HCT116 (cell line): ENCODE data around the gene RNF169. TPM values are rescaled to one million over a fixed set of nuclear protein-coding genes. Genes with fewer than 3 reads are reported as not detected.

Experiments
- ATAC-seq: fragments of 200-7000 bp; cut with Tn5 transposase; 2 replicates; pipeline ENCODE4 v1.9.1; 2020; ENCODE audit warnings: mild to moderate bottlenecking, moderate library complexity
- BruUV-seq: library from RNA; stranded (reverse); fragments of 400-500 nt; replicated peaks from 2 replicates; lab custom pipeline; 2021; lab: Mats Ljungman, UMichigan
- CTCF ChIA-PET: fragments of 300-600 bp; sonication (Branson Sonifier 250); formaldehyde crosslinking; loops from one replicate; lab custom pipeline; 2021; ENCODE audit warnings: antibody characterized with exemption; lab: Charles Lee
- POLR2A ChIA-PET: fragments of 300-600, 350-600 bp; sonication (Branson Sonifier 250); formaldehyde crosslinking; loops from one replicate; lab custom pipeline; 2021; ENCODE audit warnings: antibody characterized with exemption; lab: Charles Lee
- RAD21 ChIA-PET, 2 experiments: fragments of 300-600 bp; sonication (Branson Sonifier 250); formaldehyde crosslinking; loops; one replicate each; lab custom pipeline; 2023; ENCODE audit warnings: low total read pairs in 2 of 2; ENCODE audit not compliant: uncharacterized antibody in 2 of 2, unreplicated experiment in 2 of 2, low non-redundant PET in 1 of 2; lab: Charles Lee
- DNase-seq: peaks from one replicate; pipeline ENCODE4 v3.0.0-alpha.2; 2010; ENCODE audit warnings: low read depth, low spot score
- H2AFZ ChIP-seq: fragments of 200-600 bp; shearing (Covaris generic), sonication (generic); 2 replicates; pipeline ENCODE4 v1.6.1; 2017; ENCODE audit warnings: low read depth, mixed run types, mixed read lengths, antibody characterized with exemption, low read length; ENCODE audit not compliant: poor library complexity, severe bottlenecking
- H3K27ac ChIP-seq: 2 replicates; pipeline ENCODE4 v1.5.1; 2012; ENCODE audit warnings: low read depth, low read length
- H3K27me3 ChIP-seq: fragments of 200-600 bp; sonication (generic); 2 replicates; pipeline ENCODE4 v1.6.1; 2016; ENCODE audit warnings: mixed run types, low read length, mixed read lengths; ENCODE audit not compliant: insufficient read depth
- H3K36me3 ChIP-seq, 2 experiments: fragments of 200-500 bp in 1 of 2; fragments of 200-600 bp in 1 of 2; sonication (Bioruptor generic) in 1 of 2; sonication (generic) in 1 of 2; 2 replicates each; pipeline versions ENCODE4 v1.5.1 to v1.6.1; 2014 to 2016; ENCODE audit warnings: low read length in 2 of 2, inconsistent platforms in 1 of 2, mixed read lengths in 1 of 2, mixed run types in 1 of 2; ENCODE audit not compliant: insufficient read depth in 2 of 2, control insufficient read depth in 1 of 2
- H3K4me1 ChIP-seq, 2 experiments: fragments of 200-600 bp in 1 of 2; sonication (generic) in 1 of 2; 2 replicates each; pipeline versions ENCODE4 v1.5.1 to v1.6.1; 2012 to 2017; ENCODE audit warnings: low read length in 2 of 2, inconsistent platforms in 1 of 2, mild to moderate bottlenecking in 1 of 2, mixed read lengths in 1 of 2, mixed run types in 1 of 2, moderate library complexity in 1 of 2; ENCODE audit not compliant: insufficient read depth in 2 of 2, control insufficient read depth in 1 of 2
- H3K4me2 ChIP-seq: fragments of 200-600 bp; sonication (generic); 2 replicates; pipeline ENCODE4 v1.6.1; 2017; ENCODE audit warnings: mixed run types, low read length, mixed read lengths
- H3K4me3 ChIP-seq, 2 experiments: fragments of 200-600 bp in 1 of 2; sonication (generic) in 1 of 2; replicated peaks in 1 of 2; 2 replicates each; pipeline ENCODE4 v1.5.1; 2011 to 2016; ENCODE audit warnings: low read length in 2 of 2, control low read depth in 1 of 2, low read depth in 1 of 2, mild to moderate bottlenecking in 1 of 2, mixed read lengths in 1 of 2, mixed run types in 1 of 2
- H3K79me2 ChIP-seq: fragments of 200-600 bp; sonication (generic); 2 replicates; pipeline ENCODE4 v1.6.1; 2017; ENCODE audit warnings: mild to moderate bottlenecking, mixed run types, low read length, moderate library complexity, mixed read lengths; ENCODE audit not compliant: insufficient read depth
- H3K9ac ChIP-seq: fragments of 200-600 bp; sonication (generic); 2 replicates; pipeline ENCODE4 v1.6.1; 2016; ENCODE audit warnings: low read length, mixed read lengths
- H3K9me2 ChIP-seq: fragments of 200-600 bp; sonication (generic), shearing (Covaris generic); 2 replicates; pipeline ENCODE4 v1.6.1; 2017; ENCODE audit warnings: mixed run types, mild to moderate bottlenecking, moderate library complexity; ENCODE audit not compliant: insufficient read depth
- H3K9me3 ChIP-seq, 2 experiments: fragments of 200-500 bp in 1 of 2; fragments of 200-600 bp in 1 of 2; sonication (Bioruptor generic) in 1 of 2; sonication (generic) in 1 of 2; 2 replicates each; pipeline ENCODE4 v1.6.1; 2014 to 2017; ENCODE audit warnings: low read length in 2 of 2, mixed read lengths in 2 of 2, inconsistent platforms in 1 of 2, low read depth in 1 of 2, mild to moderate bottlenecking in 1 of 2, mixed run types in 1 of 2, moderate library complexity in 1 of 2; ENCODE audit not compliant: control insufficient read depth in 1 of 2, insufficient read depth in 1 of 2
- H4K20me1 ChIP-seq: fragments of 200-600 bp; sonication (generic), shearing (Covaris generic); 2 replicates; pipeline ENCODE4 v1.6.1; 2017; ENCODE audit warnings: mixed run types, mild to moderate bottlenecking, moderate library complexity; ENCODE audit not compliant: insufficient read depth
- ELF1 ChIP-seq: IDR thresholded peaks from 2 replicates; pipeline ENCODE4 v1.6.1; 2012; ENCODE audit warnings: low read depth, borderline replicate concordance
- JUND ChIP-seq: IDR thresholded peaks from 2 replicates; pipeline ENCODE4 v1.6.1; 2012
- POLR2A ChIP-seq: IDR thresholded peaks from 2 replicates; pipeline ENCODE4 v1.7.0; 2011; ENCODE audit warnings: borderline replicate concordance; ENCODE audit not compliant: insufficient read depth, insufficient read length; ENCODE audit errors: extremely low read depth
- POLR2AphosphoS5 ChIP-seq: IDR thresholded peaks from 2 replicates; pipeline ENCODE4 v1.6.1; 2011; ENCODE audit warnings: mild to moderate bottlenecking, low read depth, low read length, moderate library complexity
- RAD21 ChIP-seq: IDR thresholded peaks from 2 replicates; pipeline ENCODE4 v1.6.1; 2012; ENCODE audit warnings: low read depth, mild to moderate bottlenecking
- SIN3A ChIP-seq: IDR thresholded peaks from 2 replicates; pipeline ENCODE4 v1.6.1; 2012; ENCODE audit warnings: low read depth
- YY1 ChIP-seq: IDR thresholded peaks from 2 replicates; pipeline ENCODE4 v1.6.1; 2011; ENCODE audit warnings: low read length, low read depth, moderate library complexity, mild to moderate bottlenecking; ENCODE audit not compliant: insufficient replicate concordance; ENCODE audit errors: extremely low read depth
- ZBTB33 ChIP-seq: IDR thresholded peaks from 2 replicates; pipeline ENCODE4 v1.6.1; 2011; ENCODE audit warnings: mild to moderate bottlenecking, low read length, moderate library complexity; ENCODE audit not compliant: insufficient replicate concordance; ENCODE audit errors: extremely low read depth
- intact Hi-C: fragments of 100-400 bp; cut with micrococcal nuclease; formaldehyde crosslinking; loops from 2 replicates; pipeline ENCODE4 v1.10.0; 2022
- total RNA-seq: library from RNA; stranded (reverse); gene quantifications from one replicate; pipeline ENCODE4 v1.2.1, GENCODE V29; 2021; ENCODE audit not compliant: unreplicated experiment
- TF ChIP-seq, protein P1 (sequence below): IDR thresholded peaks from 2 replicates; pipeline ENCODE4 v1.6.1; 2012; ENCODE audit warnings: low read depth

The RNF169 gene
- total RNA-seq, 1 experiment from 2014 or later: 22.5 TPM

- no TSS peak for BruUV-seq
- Histone ChIP-seq H3K9me2 (no peaks in the 10 kb centered on the region), H3K4me1 (peaks cover 0 to 12% of the 10 kb centered on the region in 2 experiments; a peak in 3 of 4 replicates), H3K9me3 (no peaks in the 10 kb centered on the region), H3K27ac (no peak overlapping the region), H2AFZ (no peak overlapping the region), H3K36me3 (no peaks in the 10 kb centered on the region), H3K79me2 (peaks cover 69% of the 10 kb centered on the region), H3K4me3 (no peak overlapping the region), H3K4me2 (no peak overlapping the region), H3K9ac (no peak overlapping the region), H3K27me3 (no peaks in the 10 kb centered on the region), H4K20me1 (peaks cover 6% of the 10 kb centered on the region; the same call in 1 of the 2 replicates)
- intact Hi-C loops: no loop called here
- CTCF ChIA-PET: no interaction called here
- ATAC-seq (no peak), DNase-seq (no peak)
- RAD21 ChIA-PET: no interaction called here
- POLR2A ChIA-PET: no interaction called here
- TF ChIP-seq RAD21: no peak
Measured at GRCh38 chr11:74780248-74781005, 31.8 kb downstream of the RNF169 start.

DNA sequence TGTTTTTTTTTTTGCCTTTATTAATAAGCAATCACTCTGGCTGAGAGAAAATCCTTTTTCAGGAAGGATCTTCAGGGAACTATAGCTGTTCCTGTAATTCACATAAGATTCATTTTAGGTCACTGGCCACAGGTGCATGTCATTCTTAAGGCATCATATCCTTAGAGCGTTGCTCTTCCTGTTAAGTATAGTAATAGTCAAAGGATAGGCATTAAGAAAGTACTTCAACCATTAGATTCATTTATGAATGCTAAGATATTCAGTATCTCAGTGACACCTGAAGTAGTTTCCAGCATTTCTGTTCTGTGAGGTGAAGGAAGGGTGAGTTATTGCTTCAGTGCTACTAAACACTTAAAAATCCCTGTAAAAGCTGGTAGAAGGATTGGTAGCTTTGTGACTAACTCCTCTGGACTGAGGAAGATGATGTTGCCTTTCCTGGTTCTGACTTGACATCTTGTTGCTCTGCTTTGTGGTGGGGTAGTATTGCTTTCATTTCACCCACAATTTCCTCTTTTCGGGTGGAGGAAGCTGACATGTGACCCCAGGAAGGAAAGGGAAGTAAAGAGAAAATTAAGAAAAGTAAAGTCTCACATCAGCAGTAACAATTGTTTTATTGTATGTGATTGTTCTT lies 34.7 kb downstream of the RNF169 start:
- no peak overlapping the region for H3K4me3 ChIP-seq
- H3K9me3 ChIP-seq: no peaks in the 10 kb centered on the region
- no peak overlapping the region for H3K27ac ChIP-seq
- no peaks in the 10 kb centered on the region for H3K27me3 ChIP-seq
- H3K79me2 ChIP-seq: peaks cover 70% of the 10 kb centered on the region
- no TSS peak for BruUV-seq
- peaks cover 0 to 12% of the 10 kb centered on the region in 2 experiments; a peak in 3 of 4 replicates for H3K4me1 ChIP-seq
- no peak overlapping the region for H3K9ac ChIP-seq
- RAD21 ChIA-PET: no interaction called here
- ATAC-seq: 0 out of 2 replicates have a peak, but pooled peaks have one; percentile 32
- DNase-seq: peak; percentile 8
- H4K20me1 ChIP-seq: peaks cover 6% of the 10 kb centered on the region; the same call in 1 of the 2 replicates
- POLR2A ChIA-PET: no interaction called here
- intact Hi-C loops: no loop called here
- no peaks in the 10 kb centered on the region for H3K36me3 ChIP-seq
- no peak overlapping the region for H2AFZ ChIP-seq
- no peaks in the 10 kb centered on the region for H3K9me2 ChIP-seq
- CTCF ChIA-PET: no interaction called here
- H3K4me2 ChIP-seq: peak overlapping the region; percentile 12
- TF ChIP-seq, protein P1, sequence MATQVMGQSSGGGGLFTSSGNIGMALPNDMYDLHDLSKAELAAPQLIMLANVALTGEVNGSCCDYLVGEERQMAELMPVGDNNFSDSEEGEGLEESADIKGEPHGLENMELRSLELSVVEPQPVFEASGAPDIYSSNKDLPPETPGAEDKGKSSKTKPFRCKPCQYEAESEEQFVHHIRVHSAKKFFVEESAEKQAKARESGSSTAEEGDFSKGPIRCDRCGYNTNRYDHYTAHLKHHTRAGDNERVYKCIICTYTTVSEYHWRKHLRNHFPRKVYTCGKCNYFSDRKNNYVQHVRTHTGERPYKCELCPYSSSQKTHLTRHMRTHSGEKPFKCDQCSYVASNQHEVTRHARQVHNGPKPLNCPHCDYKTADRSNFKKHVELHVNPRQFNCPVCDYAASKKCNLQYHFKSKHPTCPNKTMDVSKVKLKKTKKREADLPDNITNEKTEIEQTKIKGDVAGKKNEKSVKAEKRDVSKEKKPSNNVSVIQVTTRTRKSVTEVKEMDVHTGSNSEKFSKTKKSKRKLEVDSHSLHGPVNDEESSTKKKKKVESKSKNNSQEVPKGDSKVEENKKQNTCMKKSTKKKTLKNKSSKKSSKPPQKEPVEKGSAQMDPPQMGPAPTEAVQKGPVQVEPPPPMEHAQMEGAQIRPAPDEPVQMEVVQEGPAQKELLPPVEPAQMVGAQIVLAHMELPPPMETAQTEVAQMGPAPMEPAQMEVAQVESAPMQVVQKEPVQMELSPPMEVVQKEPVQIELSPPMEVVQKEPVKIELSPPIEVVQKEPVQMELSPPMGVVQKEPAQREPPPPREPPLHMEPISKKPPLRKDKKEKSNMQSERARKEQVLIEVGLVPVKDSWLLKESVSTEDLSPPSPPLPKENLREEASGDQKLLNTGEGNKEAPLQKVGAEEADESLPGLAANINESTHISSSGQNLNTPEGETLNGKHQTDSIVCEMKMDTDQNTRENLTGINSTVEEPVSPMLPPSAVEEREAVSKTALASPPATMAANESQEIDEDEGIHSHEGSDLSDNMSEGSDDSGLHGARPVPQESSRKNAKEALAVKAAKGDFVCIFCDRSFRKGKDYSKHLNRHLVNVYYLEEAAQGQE: no peak
- TF ChIP-seq JUND (peak; percentile 45; the same call in 1 of the 2 replicates), POLR2A (no peak), YY1 (no peak), SIN3A (no peak), ZBTB33 (no peak), ELF1 (peak; percentile 27; the same call in 1 of the 2 replicates), POLR2AphosphoS5 (no peak)
